Transverse colon (tissue), 4 donors: Measurements from ENCODE around the gene OMA1. TPM values are rescaled to one million over a fixed set of nuclear protein-coding genes. Genes with fewer than 3 reads are reported as not detected.
"Not testable (repeated sequence)": the region's sequence is repeated elsewhere in the genome, so short reads cannot be mapped to it uniquely, and the experiment has no call there.

ENCODE experiments used
- DNase-seq: peaks from one replicate; pipeline ENCODE4 v3.0.0-alpha.2; 2019
- H3K27ac ChIP-seq, 4 donors: fragments of 200-600 bp; sonication (generic); 2 replicates each; pipeline ENCODE4 v1.5.1; 2016 to 2018; ENCODE audit warnings: inconsistent platforms in 4 of 4
- H3K27me3 ChIP-seq: fragments of 200-600 bp; sonication (generic); 2 replicates; pipeline ENCODE4 v1.5.1; 2017; ENCODE audit warnings: inconsistent platforms
- H3K36me3 ChIP-seq, 4 donors: fragments of 200-600 bp; sonication (generic); 2 replicates each; pipeline ENCODE4 v1.5.1; 2017 to 2019; ENCODE audit warnings: inconsistent platforms in 4 of 4
- H3K4me1 ChIP-seq, 4 donors: fragments of 200-600 bp; sonication (generic); 2 replicates each; pipeline ENCODE4 v1.5.1; 2017 to 2020; ENCODE audit warnings: inconsistent platforms in 4 of 4
- H3K4me3 ChIP-seq, 4 donors: fragments of 200-600 bp; sonication (generic); 1 replicate in 1 of 4; 2 replicates in 3 of 4; pipeline versions ENCODE4 v1.5.1 to v1.6.1; 2017 to 2019; ENCODE audit warnings: inconsistent platforms in 4 of 4
- H3K9me3 ChIP-seq, 2 donors: fragments of 200-600 bp; sonication (generic); 2 replicates each; pipeline ENCODE4 v1.5.1; 2017 to 2019; ENCODE audit warnings: inconsistent platforms in 2 of 2
- EP300 ChIP-seq: sonication (generic); formaldehyde crosslinking; IDR thresholded peaks from one replicate; pipeline ENCODE4 v1.6.1; 2017; ENCODE audit warnings: antibody characterized with exemption, low read depth
- POLR2A ChIP-seq: fragments of 450-650 bp; IDR thresholded peaks from one replicate; pipeline ENCODE4 v1.6.1; 2016; ENCODE audit warnings: antibody characterized with exemption, mild to moderate bottlenecking, moderate library complexity
- POLR2AphosphoS5 ChIP-seq, 3 donors: sonication (generic); formaldehyde crosslinking; IDR thresholded peaks; one replicate each; pipeline ENCODE4 v1.6.1; 2016; ENCODE audit warnings: antibody characterized with exemption in 3 of 3
- WGBS, 2 donors: methylation state at CpG; one replicate each; pipeline ENCODE4 v1.1.5; 2018; ENCODE audit warnings: low coverage in 1 of 2; 5-methylcytosine and 5-hydroxymethylcytosine counted together
- in situ Hi-C, 4 donors: fragments of 200-750 bp; cut with MboI; loops; one replicate each; pipeline versions ENCODE4 v1.15.0 to v1.15.1; 2017; ENCODE audit warnings: low sequenced_read_pairs in 3 of 4, low pct_ligation_motif_present in 1 of 4, low pct_unique_long_range_greater_than_20kb in 1 of 4
- intact Hi-C: fragments of 100-400 bp; cut with DNase I; formaldehyde crosslinking; loops from one replicate; pipeline ENCODE4 v1.15.1; 2023; ENCODE audit warnings: low total_unique reads
- total RNA-seq, 4 donors: library from RNA; depleted of rRNA; stranded (reverse); fragments of >200 nt; gene quantifications; one replicate each; pipeline ENCODE4 v1.1.0, GENCODE V29; 2016
- TF ChIP-seq, protein P1 (sequence below), 5 experiments: fragments of 200-600 bp in 3 of 5; fragments of 450-650 bp in 2 of 5; sonication (generic) in 3 of 5; IDR thresholded peaks; 1 replicate in 2 of 5; 2 replicates in 3 of 5; pipeline ENCODE4 v1.5.1; 2016 to 2017; ENCODE audit warnings: antibody characterized with exemption in 5 of 5, inconsistent platforms in 3 of 5, mild to moderate bottlenecking in 2 of 5, moderate library complexity in 1 of 5

Gene OMA1
- total RNA-seq, 4 donors from 2014 or later = 6.4 to 29.4 (median 20.0) TPM

DNA sequence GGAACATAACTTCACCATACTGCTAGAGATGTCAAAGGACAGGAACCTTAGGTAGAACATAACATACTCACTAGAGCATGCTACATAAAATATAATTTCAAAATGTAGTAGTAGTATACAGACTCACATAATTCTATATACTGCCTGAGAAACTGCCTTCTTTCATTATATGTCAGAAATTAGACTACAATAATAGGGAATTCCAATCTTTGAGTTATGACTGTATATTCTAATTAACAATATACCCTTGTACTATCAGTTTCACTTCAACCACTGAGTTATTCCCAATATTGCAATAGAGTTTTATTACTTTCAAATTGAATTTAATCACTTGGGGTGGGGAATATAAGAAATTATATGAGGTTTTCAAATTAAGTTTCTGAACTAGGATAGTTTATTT lies 44.0 kb downstream of the OMA1 start:
- no peak for TF ChIP-seq POLR2AphosphoS5 (IDR thresholded peaks at IDR 0.05)
- no peak for TF ChIP-seq POLR2A
- TF ChIP-seq, protein P1, sequence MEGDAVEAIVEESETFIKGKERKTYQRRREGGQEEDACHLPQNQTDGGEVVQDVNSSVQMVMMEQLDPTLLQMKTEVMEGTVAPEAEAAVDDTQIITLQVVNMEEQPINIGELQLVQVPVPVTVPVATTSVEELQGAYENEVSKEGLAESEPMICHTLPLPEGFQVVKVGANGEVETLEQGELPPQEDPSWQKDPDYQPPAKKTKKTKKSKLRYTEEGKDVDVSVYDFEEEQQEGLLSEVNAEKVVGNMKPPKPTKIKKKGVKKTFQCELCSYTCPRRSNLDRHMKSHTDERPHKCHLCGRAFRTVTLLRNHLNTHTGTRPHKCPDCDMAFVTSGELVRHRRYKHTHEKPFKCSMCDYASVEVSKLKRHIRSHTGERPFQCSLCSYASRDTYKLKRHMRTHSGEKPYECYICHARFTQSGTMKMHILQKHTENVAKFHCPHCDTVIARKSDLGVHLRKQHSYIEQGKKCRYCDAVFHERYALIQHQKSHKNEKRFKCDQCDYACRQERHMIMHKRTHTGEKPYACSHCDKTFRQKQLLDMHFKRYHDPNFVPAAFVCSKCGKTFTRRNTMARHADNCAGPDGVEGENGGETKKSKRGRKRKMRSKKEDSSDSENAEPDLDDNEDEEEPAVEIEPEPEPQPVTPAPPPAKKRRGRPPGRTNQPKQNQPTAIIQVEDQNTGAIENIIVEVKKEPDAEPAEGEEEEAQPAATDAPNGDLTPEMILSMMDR (IDR thresholded peaks at IDR 0.05) = no peak
- TF ChIP-seq EP300 = no peak
- Histone ChIP-seq H3K4me1 (no peaks in the 10 kb centered on the region), H3K4me3 (no peak overlapping the region), H3K27ac (no peak overlapping the region), H3K36me3 (peaks cover 0 to 5% (median 0%) of the 10 kb centered on the region in 4 donors), H3K9me3 (no peaks in the 10 kb centered on the region), H3K27me3 (no peaks in the 10 kb centered on the region)
- DNase-seq = no peak
- intact Hi-C loops = no loop called here
- in situ Hi-C loops = loop anchor here in 1 of 4 donors (25.0 kb wide), 1 partner anchor 1260 kb away; no protein-coding TSS in a partner anchor

DNA sequence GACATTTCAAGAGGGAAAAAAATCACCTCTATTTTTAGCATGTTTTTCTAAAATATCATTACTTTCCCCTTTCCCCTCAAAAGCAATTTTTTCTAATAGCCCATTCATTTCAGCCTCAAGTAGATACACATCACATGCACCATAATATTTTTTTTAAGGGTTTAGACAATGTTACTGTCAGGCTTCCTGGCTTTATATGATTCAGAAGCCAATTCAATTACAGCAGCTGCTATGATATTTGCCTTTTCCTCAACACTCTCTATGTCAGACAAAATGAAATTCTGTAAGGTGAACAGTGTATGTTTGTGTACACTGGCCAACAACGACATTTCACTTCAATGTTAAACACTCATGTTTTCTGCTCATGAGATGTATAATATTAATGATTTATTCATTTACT lies 46.5 kb downstream of the OMA1 start:
- intact Hi-C loops (no loop called here), in situ Hi-C loops (loop anchor here in 1 of 4 donors (25.0 kb wide), 1 partner anchor 1262 kb away; no protein-coding TSS in a partner anchor)
- Histone ChIP-seq H3K27me3 (no peaks in the 10 kb centered on the region), H3K36me3 (no peaks in the 10 kb centered on the region), H3K9me3 (no peaks in the 10 kb centered on the region), H3K27ac (no peak overlapping the region), H3K4me1 (no peaks in the 10 kb centered on the region), H3K4me3 (no peak overlapping the region)
- WGBS, 2 donors = 56 to 70% methylated on average over 1 of the region's 1 CpG
- no peak for DNase-seq
- TF ChIP-seq EP300 = no peak
- no peak for TF ChIP-seq POLR2A
- TF ChIP-seq, protein P1 (IDR thresholded peaks at IDR 0.05) = no peak
- TF ChIP-seq POLR2AphosphoS5 (IDR thresholded peaks at IDR 0.05) = no peak

DNA sequence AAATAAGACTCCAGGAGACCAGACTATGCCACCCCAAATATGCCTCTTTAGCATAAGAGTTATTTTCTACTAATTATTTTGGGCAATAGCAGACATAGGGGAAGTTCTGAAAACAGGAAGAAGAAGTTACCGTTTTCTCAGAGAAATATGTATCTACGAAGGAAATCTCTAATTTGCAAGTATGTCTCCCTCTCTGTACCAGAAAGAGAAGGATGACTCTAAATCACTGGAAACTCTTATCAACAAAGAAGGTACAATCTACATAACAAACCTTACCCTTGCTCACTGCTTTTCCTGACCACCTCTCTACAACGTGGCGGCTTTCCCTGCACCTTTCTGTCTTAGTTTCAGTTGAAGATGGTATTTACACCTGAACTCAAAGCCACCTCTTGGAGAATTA lies 49.0 kb downstream of the OMA1 start:
- Histone ChIP-seq H3K36me3 (no peaks in the 10 kb centered on the region), H3K9me3 (no peaks in the 10 kb centered on the region), H3K4me3 (no peak overlapping the region), H3K27ac (no peak overlapping the region), H3K27me3 (no peaks in the 10 kb centered on the region), H3K4me1 (no peaks in the 10 kb centered on the region)
- intact Hi-C loops = no loop called here
- no peak for DNase-seq
- WGBS, 2 donors = 77 to 82% methylated on average over 4 of the region's 4 CpGs
- TF ChIP-seq, protein P1 (IDR thresholded peaks at IDR 0.05) = no peak
- no peak for TF ChIP-seq POLR2AphosphoS5 (IDR thresholded peaks at IDR 0.05)
- no peak for TF ChIP-seq POLR2A
- no peak for TF ChIP-seq EP300
- in situ Hi-C loops = no loop called here

DNA sequence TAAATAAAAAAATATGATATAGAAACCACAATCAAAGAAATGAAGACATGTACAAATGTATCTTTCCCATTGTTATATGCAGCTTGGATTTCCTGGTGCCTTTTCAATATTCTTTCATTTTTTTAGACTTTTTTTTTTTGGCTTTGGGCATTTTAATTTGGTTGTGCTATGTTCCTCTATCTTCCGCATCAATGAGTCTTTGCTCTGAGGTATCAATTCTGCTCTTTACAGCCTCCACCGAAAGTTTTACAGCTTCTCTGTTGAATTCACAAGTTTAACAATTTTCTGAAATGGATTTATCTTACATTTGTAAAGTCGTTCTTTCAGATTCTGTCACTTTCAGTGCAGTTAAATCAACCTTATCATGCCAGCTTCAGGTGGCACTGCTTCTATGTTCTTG lies 50.5 kb downstream of the OMA1 start:
- Histone ChIP-seq H3K36me3 (no peaks in the 10 kb centered on the region), H3K9me3 (no peaks in the 10 kb centered on the region), H3K4me3 (no peak overlapping the region), H3K27me3 (no peaks in the 10 kb centered on the region), H3K4me1 (no peaks in the 10 kb centered on the region), H3K27ac (no peak overlapping the region)
- intact Hi-C loops = no loop called here
- DNase-seq = no peak
- 84 to 93% methylated on average over 3 of the region's 3 CpGs for WGBS, 2 donors
- in situ Hi-C loops = no loop called here
- no peak for TF ChIP-seq EP300
- no peak for TF ChIP-seq POLR2AphosphoS5 (IDR thresholded peaks at IDR 0.05)
- no peak for TF ChIP-seq POLR2A
- TF ChIP-seq, protein P1 (IDR thresholded peaks at IDR 0.05) = no peak

DNA sequence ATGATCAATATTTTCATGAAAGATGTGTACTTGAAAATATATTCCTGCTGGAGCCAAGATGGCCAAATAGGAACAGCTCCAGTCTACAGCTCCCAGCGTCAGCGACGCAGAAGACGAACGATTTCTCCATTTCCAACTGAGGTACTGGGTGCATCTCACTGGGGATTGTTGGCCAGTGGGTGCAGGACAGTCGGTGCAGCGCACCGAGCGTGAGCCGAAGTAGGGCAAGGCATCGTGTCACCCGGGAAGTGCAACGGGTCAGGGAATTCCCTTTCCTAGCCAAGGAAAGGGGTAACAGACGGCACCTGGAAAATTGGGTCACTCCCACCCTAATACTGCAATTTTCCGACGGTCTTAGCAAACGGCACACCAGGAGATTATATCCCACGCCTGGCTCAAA lies 57.6 kb downstream of the OMA1 start:
- H3K36me3 ChIP-seq = not testable (repeated sequence)

More for the DNA sequence above, 57.6 kb downstream of the OMA1 start:
- in situ Hi-C loops, H3K9me3 ChIP-seq, H3K4me1 ChIP-seq, H3K4me3 ChIP-seq, H3K27ac ChIP-seq, H3K27me3 ChIP-seq, DNase-seq: not testable (repeated sequence)
- 89 to 98% methylated on average over 3 to 18 of the region's 18 CpGs for WGBS, 2 donors
- intact Hi-C loops = loop anchor here (5.0 kb wide), 1 partner anchor 817 kb away; no protein-coding TSS in a partner anchor
